Mesothelial cell of epicardium (in vitro differentiated cells): ENCODE results near the gene HEATR1. TPM values are rescaled to one million over a fixed set of nuclear protein-coding genes. Genes with fewer than 3 reads are reported as not detected.

ENCODE experiments used
- DNase-seq, 2 experiments: peaks; one replicate each; pipeline ENCODE4 v3.0.0; 2021; ENCODE audit warnings: low spot score in 2 of 2; ENCODE audit not compliant: unreplicated experiment in 2 of 2
- H3K27ac Mint-ChIP-seq: 2 replicates; pipeline ENCODE4 v1.8.0; 2021; ENCODE audit warnings: mixed read lengths
- H3K27me3 Mint-ChIP-seq: 2 replicates; pipeline ENCODE4 v1.8.0; 2021; ENCODE audit warnings: low read depth, mixed read lengths
- H3K36me3 Mint-ChIP-seq: 2 replicates; pipeline ENCODE4 v1.8.0; 2021; ENCODE audit warnings: mixed read lengths
- H3K4me1 Mint-ChIP-seq: 2 replicates; pipeline ENCODE4 v1.8.0; 2021; ENCODE audit warnings: mixed read lengths
- H3K4me3 Mint-ChIP-seq: 2 replicates; pipeline ENCODE4 v1.8.0; 2021; ENCODE audit warnings: mild to moderate bottlenecking, moderate library complexity, mixed read lengths
- H3K9me3 Mint-ChIP-seq: 2 replicates; pipeline ENCODE4 v1.8.0; 2021; ENCODE audit warnings: mixed read lengths
- total RNA-seq: library from RNA; stranded (reverse); gene quantifications from 3 replicates; pipeline ENCODE4 v1.2.1, GENCODE V29; 2021
- TF ChIP-seq, protein P1 (sequence below): fragments of 200-600 bp; sonication (generic); IDR thresholded peaks from one replicate; pipeline ENCODE4 v1.5.0; 2021; ENCODE audit warnings: antibody characterized with exemption; ENCODE audit not compliant: unreplicated experiment

The HEATR1 gene
- total RNA-seq, 1 donor from 2014 or later: 48.4 TPM

DNA sequence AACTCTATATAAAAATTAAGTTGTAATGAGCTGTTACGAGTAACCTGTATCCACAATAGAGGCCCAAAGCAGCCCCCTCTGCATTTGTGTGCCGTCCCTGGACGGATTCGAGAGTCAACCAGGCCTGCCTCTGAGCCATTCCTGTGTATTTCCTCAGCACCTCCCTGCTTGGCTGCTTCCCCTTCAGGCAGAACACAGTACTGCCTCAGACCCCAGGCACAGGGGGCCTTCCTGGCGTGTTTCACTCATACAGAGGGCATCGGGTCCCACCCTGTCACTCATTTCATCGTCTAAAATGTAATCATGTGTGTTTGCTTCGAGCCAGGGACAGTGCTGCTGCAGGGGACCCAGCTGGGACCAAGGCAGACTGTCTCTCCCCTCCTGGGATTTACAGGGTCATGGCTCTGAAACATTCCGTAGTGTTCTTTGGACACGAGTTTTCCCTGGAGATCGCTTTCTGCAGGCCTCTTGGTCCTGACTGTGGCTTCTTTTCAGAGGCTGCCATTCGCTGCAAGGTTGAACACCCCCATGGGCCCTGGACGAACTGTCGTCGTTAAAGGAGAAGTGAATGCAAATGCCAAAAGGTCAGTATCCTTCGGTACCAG is 61.1 kb downstream of the HEATR1 start:
- Mint-ChIP-seq H3K4me1 (peaks cover 3% of the 10 kb centered on the region), H3K27ac (peak overlapping the region; percentile 31), H3K36me3 (peaks cover 54% of the 10 kb centered on the region), H3K9me3 (no peaks in the 10 kb centered on the region), H3K4me3 (no peak overlapping the region), H3K27me3 (no peaks in the 10 kb centered on the region)
- TF ChIP-seq, protein P1, sequence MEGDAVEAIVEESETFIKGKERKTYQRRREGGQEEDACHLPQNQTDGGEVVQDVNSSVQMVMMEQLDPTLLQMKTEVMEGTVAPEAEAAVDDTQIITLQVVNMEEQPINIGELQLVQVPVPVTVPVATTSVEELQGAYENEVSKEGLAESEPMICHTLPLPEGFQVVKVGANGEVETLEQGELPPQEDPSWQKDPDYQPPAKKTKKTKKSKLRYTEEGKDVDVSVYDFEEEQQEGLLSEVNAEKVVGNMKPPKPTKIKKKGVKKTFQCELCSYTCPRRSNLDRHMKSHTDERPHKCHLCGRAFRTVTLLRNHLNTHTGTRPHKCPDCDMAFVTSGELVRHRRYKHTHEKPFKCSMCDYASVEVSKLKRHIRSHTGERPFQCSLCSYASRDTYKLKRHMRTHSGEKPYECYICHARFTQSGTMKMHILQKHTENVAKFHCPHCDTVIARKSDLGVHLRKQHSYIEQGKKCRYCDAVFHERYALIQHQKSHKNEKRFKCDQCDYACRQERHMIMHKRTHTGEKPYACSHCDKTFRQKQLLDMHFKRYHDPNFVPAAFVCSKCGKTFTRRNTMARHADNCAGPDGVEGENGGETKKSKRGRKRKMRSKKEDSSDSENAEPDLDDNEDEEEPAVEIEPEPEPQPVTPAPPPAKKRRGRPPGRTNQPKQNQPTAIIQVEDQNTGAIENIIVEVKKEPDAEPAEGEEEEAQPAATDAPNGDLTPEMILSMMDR: no peak
- DNase-seq: no peak

DNA sequence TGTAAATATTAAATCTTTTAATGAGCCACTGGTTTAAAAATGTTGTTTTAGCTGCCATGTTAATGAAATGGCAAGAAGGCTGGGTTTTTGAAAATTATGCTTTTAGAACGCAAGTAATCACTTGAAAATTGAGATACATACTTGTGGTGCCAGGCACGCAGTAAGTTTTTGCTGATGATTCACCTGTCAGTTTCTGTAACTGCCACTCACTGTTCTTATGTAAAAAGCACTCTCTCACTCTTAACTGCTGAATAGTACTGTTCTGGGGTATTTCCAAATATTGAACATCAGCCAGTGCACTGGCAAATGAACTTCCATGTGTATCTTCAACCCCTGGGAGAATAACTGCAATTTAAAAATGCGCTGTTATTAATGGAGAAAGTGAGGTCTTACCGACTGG is 62.6 kb downstream of the HEATR1 start:
- H3K27me3 Mint-ChIP-seq: no peaks in the 10 kb centered on the region
- H3K4me3 Mint-ChIP-seq: no peak overlapping the region
- DNase-seq: no peak
- H3K4me1 Mint-ChIP-seq: peaks cover 3% of the 10 kb centered on the region
- peaks cover 47% of the 10 kb centered on the region for H3K36me3 Mint-ChIP-seq
- no peaks in the 10 kb centered on the region for H3K9me3 Mint-ChIP-seq
- H3K27ac Mint-ChIP-seq: no peak overlapping the region
- TF ChIP-seq, protein P1: no peak

DNA sequence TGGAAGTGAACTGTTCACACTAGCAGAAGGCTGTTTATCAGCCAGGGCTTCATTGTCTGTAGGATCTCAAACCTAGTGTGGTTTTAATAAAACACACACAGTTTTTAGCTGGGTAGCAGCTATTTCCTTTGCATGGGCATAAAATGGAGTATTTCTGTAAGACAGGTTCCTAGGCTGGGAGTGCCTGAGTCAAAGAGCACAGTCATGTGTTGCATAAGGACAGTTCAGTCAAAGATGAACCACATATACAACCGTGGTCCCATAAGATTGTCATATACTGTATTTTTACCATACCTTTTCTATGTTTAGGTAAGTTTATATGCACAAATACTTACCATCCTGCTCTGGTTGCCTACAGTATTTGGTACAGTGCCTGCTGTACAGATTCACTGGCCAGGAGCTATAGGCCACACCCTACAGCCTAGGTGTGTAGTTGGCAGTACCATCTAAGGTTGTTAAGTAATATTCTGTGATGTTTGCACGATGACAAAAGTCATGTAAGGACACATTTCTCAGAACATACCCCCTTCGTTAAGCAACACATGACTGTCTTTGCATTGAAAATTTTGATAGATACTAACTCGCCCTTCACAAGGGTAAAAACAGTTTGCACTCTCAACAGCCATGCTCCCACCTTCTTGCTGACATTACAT is 63.4 kb downstream of the HEATR1 start:
- Mint-ChIP-seq H3K9me3 (no peaks in the 10 kb centered on the region), H3K27me3 (no peaks in the 10 kb centered on the region), H3K36me3 (peaks cover 43% of the 10 kb centered on the region), H3K4me3 (no peak overlapping the region), H3K4me1 (peaks cover 10% of the 10 kb centered on the region), H3K27ac (no peak overlapping the region)
- TF ChIP-seq, protein P1: no peak
- DNase-seq: no peak

DNA sequence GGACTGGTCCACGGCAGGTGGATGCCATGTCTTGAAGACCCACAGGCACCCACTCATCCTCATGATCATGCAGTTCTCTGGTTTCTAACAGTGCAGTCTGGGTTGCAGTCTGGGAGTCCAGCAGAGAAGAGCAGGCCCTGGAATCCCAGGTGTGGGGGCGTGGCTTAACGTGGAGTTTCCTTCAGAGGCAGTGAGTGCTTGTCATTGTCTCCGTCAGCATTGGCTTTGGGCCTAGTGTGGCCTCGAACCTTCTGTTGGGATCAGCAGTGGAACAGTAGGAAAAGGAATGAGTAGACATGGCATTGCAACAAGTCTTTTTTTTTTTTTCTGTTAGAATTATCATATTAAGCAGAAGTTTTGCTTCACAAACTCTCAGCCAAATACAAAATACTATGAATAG is 67.8 kb downstream of the HEATR1 start:
- Mint-ChIP-seq H3K36me3 (peaks cover 24% of the 10 kb centered on the region), H3K4me3 (no peak overlapping the region), H3K4me1 (peaks cover 15% of the 10 kb centered on the region), H3K27me3 (no peaks in the 10 kb centered on the region), H3K9me3 (no peaks in the 10 kb centered on the region), H3K27ac (no peak overlapping the region)
- TF ChIP-seq, protein P1: no peak
- DNase-seq: no peak

DNA sequence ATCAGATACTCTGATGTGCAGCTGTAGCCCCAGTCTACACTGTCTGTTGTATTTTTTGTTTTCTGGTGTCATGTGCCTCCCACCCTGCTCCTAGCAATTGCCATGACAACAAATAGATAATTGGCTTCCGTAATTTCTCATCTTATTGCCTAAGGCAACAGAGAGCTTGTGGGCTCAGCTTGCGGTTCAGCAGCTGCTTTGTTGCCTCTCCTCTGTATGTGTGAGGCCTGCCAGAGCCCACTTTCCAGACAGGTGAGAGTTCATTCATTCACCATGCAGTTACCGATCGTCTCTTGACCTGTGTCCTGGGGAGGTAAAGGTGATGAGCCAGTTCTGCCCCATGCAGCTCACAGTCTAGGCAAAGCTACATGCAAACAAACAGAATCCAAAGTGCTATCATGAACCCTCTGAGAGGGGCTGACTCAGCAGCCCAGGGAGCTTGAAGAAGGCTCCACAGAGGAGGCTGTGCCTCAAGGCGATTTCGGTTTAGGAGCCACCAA is 68.6 kb downstream of the HEATR1 start:
- no peak overlapping the region for H3K4me3 Mint-ChIP-seq
- no peak for DNase-seq
- no peaks in the 10 kb centered on the region for H3K27me3 Mint-ChIP-seq

More for the DNA sequence above, 68.6 kb downstream of the HEATR1 start:
- H3K9me3 Mint-ChIP-seq: no peaks in the 10 kb centered on the region
- peaks cover 16% of the 10 kb centered on the region for H3K4me1 Mint-ChIP-seq
- H3K27ac Mint-ChIP-seq: peak overlapping the region; percentile 37
- TF ChIP-seq, protein P1: no peak
- peaks cover 25% of the 10 kb centered on the region for H3K36me3 Mint-ChIP-seq
